Type B pancreatic cell (in vitro differentiated cells): Measurements from ENCODE around the gene MIB1. TPM values are rescaled to one million over a fixed set of nuclear protein-coding genes. Genes with fewer than 3 reads are reported as not detected.

Experiments
- DNase-seq: peaks from one replicate; pipeline ENCODE4 v3.0.0; 2021; ENCODE audit warnings: mixed read lengths; ENCODE audit not compliant: unreplicated experiment; ENCODE audit errors: extremely low spot score
- H3K27ac Mint-ChIP-seq: 2 replicates; pipeline ENCODE4 v1.8.0; 2021; ENCODE audit warnings: mild to moderate bottlenecking, mixed read lengths
- H3K27me3 Mint-ChIP-seq: 2 replicates; pipeline ENCODE4 v1.8.0; 2021; ENCODE audit warnings: mixed read lengths
- H3K36me3 Mint-ChIP-seq: 2 replicates; pipeline ENCODE4 v1.8.0; 2021; ENCODE audit warnings: mixed read lengths
- H3K4me1 Mint-ChIP-seq: one replicate; pipeline ENCODE4 v1.8.0; 2021; ENCODE audit warnings: mixed read lengths; ENCODE audit not compliant: unreplicated experiment
- H3K4me3 Mint-ChIP-seq: 2 replicates; pipeline ENCODE4 v1.8.0; 2021; ENCODE audit warnings: mild to moderate bottlenecking, mixed read lengths
- H3K9me3 Mint-ChIP-seq: 2 replicates; pipeline ENCODE4 v1.8.0; 2021; ENCODE audit warnings: mixed read lengths
- CTCF ChIP-seq: fragments of 200-600 bp; sonication (generic); conservative IDR thresholded peaks from 2 replicates; pipeline ENCODE4 v1.5.0; 2021; ENCODE audit warnings: antibody characterized with exemption, mild to moderate bottlenecking
- total RNA-seq: library from RNA; stranded (reverse); gene quantifications from 2 replicates; pipeline ENCODE4 v1.2.1, GENCODE V29; 2021; ENCODE audit warnings: low replicate concordance

MIB1 gene
- total RNA-seq, 1 donor from 2014 or later, result 65.7 TPM

- no peak for TF ChIP-seq CTCF
- H3K4me1 Mint-ChIP-seq, result peaks cover 4% of the 10 kb centered on the region
- H3K4me3 Mint-ChIP-seq, result no peak overlapping the region
- peaks cover 40% of the 10 kb centered on the region for H3K36me3 Mint-ChIP-seq
- H3K27ac Mint-ChIP-seq, result no peak overlapping the region
- no peaks in the 10 kb centered on the region for H3K27me3 Mint-ChIP-seq
- no peak for DNase-seq
- H3K9me3 Mint-ChIP-seq, result peaks cover 3% of the 10 kb centered on the region
These were observed 65.3 kb downstream of the MIB1 start for GRCh38 chr18:21805771-21806366.

GRCh38 chr18:21808185-21808584 is 67.6 kb downstream of the MIB1 start:
- H3K4me1 Mint-ChIP-seq, result no peaks in the 10 kb centered on the region
- no peak for TF ChIP-seq CTCF
- H3K36me3 Mint-ChIP-seq, result peaks cover 45% of the 10 kb centered on the region
- no peaks in the 10 kb centered on the region for H3K27me3 Mint-ChIP-seq
- no peak for DNase-seq
- H3K27ac Mint-ChIP-seq, result no peak overlapping the region
- no peak overlapping the region for H3K4me3 Mint-ChIP-seq
- peaks cover 3% of the 10 kb centered on the region for H3K9me3 Mint-ChIP-seq

- no peaks in the 10 kb centered on the region for H3K4me1 Mint-ChIP-seq
- H3K9me3 Mint-ChIP-seq, result peaks cover 3% of the 10 kb centered on the region
- H3K4me3 Mint-ChIP-seq, result no peak overlapping the region
- TF ChIP-seq CTCF, result no peak
- peaks cover 41% of the 10 kb centered on the region for H3K36me3 Mint-ChIP-seq
- H3K27me3 Mint-ChIP-seq, result no peaks in the 10 kb centered on the region
- no peak for DNase-seq
- no peak overlapping the region for H3K27ac Mint-ChIP-seq
These were observed 69.1 kb downstream of the MIB1 start for GRCh38 chr18:21809725-21810124.

- Mint-ChIP-seq H3K9me3 (no peaks in the 10 kb centered on the region), H3K36me3 (peaks cover 27% of the 10 kb centered on the region), H3K4me3 (no peak overlapping the region), H3K27ac (no peak overlapping the region), H3K4me1 (no peaks in the 10 kb centered on the region), H3K27me3 (no peaks in the 10 kb centered on the region)
- no peak for TF ChIP-seq CTCF
- no peak for DNase-seq
These were observed 74.5 kb downstream of the MIB1 start for GRCh38 chr18:21815101-21815500.

- Mint-ChIP-seq H3K9me3 (no peaks in the 10 kb centered on the region), H3K27ac (peak overlapping the region; percentile 41), H3K4me3 (no peak overlapping the region), H3K4me1 (no peaks in the 10 kb centered on the region), H3K36me3 (peaks cover 12% of the 10 kb centered on the region), H3K27me3 (no peaks in the 10 kb centered on the region)
- peak; percentile 80 for TF ChIP-seq CTCF
- no peak for DNase-seq
These were observed 79.6 kb downstream of the MIB1 start for GRCh38 chr18:21820033-21820810.
